Stomach (tissue), 4 donors: ENCODE results near the gene ALK.

Experiments used
- POLR2A ChIP-seq, 4 donors: fragments of 450-650 bp; IDR thresholded peaks; one replicate each; pipeline ENCODE4 v1.6.1; 2016; ENCODE audit warnings: antibody characterized with exemption in 4 of 4, control low read depth in 2 of 4, mild to moderate bottlenecking in 1 of 4, moderate library complexity in 1 of 4
- POLR2AphosphoS5 ChIP-seq, 3 donors: sonication (generic); formaldehyde crosslinking; IDR thresholded peaks; one replicate each; pipeline ENCODE4 v1.6.1; 2016; ENCODE audit warnings: antibody characterized with exemption in 3 of 3

GRCh38 chr2:29821591-29821990, 99.8 kb downstream of the ALK start:
- no peak for TF ChIP-seq POLR2A (IDR thresholded peaks at IDR 0.05)
- TF ChIP-seq POLR2AphosphoS5 (IDR thresholded peaks at IDR 0.05): no peak
